DOHH2 (cell line): ENCODE measurements around the gene GRB10.

Source experiments
- H3F3A ChIP-seq: fragments of 200-600 bp; sonication (generic), shearing (Covaris generic); 2 replicates; pipeline ENCODE4 v1.6.0; 2016; ENCODE audit warnings: antibody characterized with exemption, mild to moderate bottlenecking; ENCODE audit not compliant: control insufficient read depth, insufficient read depth
- H3K27ac ChIP-seq: fragments of 200-600 bp; sonication (generic); 2 replicates; pipeline ENCODE4 v1.5.1; 2014; ENCODE audit warnings: low read depth, mild to moderate bottlenecking, low read length, moderate library complexity
- H3K27me3 ChIP-seq: fragments of 200-600 bp; sonication (generic); 2 replicates; pipeline ENCODE4 v1.6.1; 2014; ENCODE audit warnings: mild to moderate bottlenecking, low read length, mixed read lengths; ENCODE audit not compliant: control insufficient read depth
- H3K36me3 ChIP-seq: fragments of 200-600 bp; sonication (generic); 2 replicates; pipeline ENCODE4 v1.6.1; 2014; ENCODE audit warnings: mild to moderate bottlenecking, low read length, moderate library complexity, mixed read lengths; ENCODE audit not compliant: control insufficient read depth
- H3K4me1 ChIP-seq: fragments of 200-600 bp; sonication (generic); 2 replicates; pipeline ENCODE4 v1.6.1; 2014; ENCODE audit warnings: mild to moderate bottlenecking, low read length, mixed read lengths; ENCODE audit not compliant: control insufficient read depth
- H3K4me2 ChIP-seq: fragments of 200-600 bp; sonication (generic); 2 replicates; pipeline ENCODE4 v1.6.0; 2014; ENCODE audit warnings: mild to moderate bottlenecking, low read length, moderate library complexity
- H3K4me3 ChIP-seq: fragments of 200-600 bp; sonication (generic); 2 replicates; pipeline ENCODE4 v1.5.1; 2014; ENCODE audit warnings: mild to moderate bottlenecking, low read length, mixed read lengths
- H3K79me2 ChIP-seq: fragments of 200-600 bp; sonication (generic); 2 replicates; pipeline ENCODE4 v1.6.1; 2014; ENCODE audit warnings: mild to moderate bottlenecking, low read length, mixed read lengths; ENCODE audit not compliant: control insufficient read depth
- H3K9me2 ChIP-seq: fragments of 200-600 bp; sonication (generic); replicated peaks from 2 replicates; pipeline ENCODE4 v1.6.1; 2014; ENCODE audit warnings: mild to moderate bottlenecking, low read length, mixed read lengths; ENCODE audit not compliant: control insufficient read depth
- H3K9me3 ChIP-seq: fragments of 200-600 bp; sonication (generic); 2 replicates; pipeline ENCODE4 v1.6.1; 2014; ENCODE audit warnings: antibody characterized with exemption, low read length, mixed read lengths; ENCODE audit not compliant: control insufficient read depth, insufficient read depth
- H4K20me1 ChIP-seq: fragments of 200-600 bp; sonication (generic); 2 replicates; pipeline ENCODE4 v1.6.0; 2014; ENCODE audit warnings: low read depth, mild to moderate bottlenecking, antibody characterized with exemption, low read length, moderate library complexity; ENCODE audit not compliant: control insufficient read depth, insufficient read depth
- CTCF ChIP-seq: fragments of 200-600 bp; sonication (generic); IDR thresholded peaks from one replicate; pipeline ENCODE4 v1.5.1; 2014; ENCODE audit warnings: antibody characterized with exemption, mild to moderate bottlenecking, low read depth, low read length; ENCODE audit not compliant: poor library complexity, severe bottlenecking
- EZH2phosphoT487 ChIP-seq: fragments of 200-600 bp; sonication (generic); IDR thresholded peaks from 2 replicates; pipeline ENCODE4 v1.6.1; 2017; ENCODE audit warnings: borderline replicate concordance, mild to moderate bottlenecking, antibody characterized with exemption, low read length, moderate library complexity, mixed read lengths

GRB10 gene

DNA sequence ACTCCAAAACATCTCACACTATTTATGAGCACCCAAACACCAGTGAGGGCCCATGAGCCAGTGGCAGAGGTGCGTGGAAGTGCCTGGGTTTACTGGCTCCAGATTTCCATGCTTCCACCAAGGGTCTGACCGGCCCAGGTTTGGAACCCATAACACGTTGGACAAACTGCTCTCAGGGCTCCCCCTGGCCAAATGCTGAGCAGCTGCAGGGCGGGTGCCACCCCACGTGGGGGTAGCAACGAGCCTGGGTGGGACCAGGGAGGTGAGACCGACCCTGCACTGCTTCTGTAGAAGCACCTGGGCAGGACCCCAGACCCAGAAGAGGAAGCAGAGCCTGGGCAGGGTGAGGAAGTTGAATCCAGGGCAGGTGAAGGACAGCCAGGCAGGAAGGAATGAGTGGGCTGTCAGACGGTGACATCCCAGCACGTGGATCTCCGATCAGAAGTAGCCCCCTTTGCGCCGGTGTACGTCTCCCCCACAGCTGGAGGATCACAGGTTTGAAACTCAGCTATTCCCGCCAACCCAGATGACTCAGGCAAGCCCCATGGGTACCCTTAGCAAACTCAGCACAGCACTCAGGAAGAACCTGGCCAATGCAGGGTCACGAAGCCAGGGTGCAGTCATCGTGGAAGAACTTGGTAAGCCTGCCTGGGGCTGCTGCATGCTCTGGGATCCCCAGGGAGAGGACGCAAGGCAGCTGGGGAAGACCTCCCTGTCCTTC is 117.1 kb downstream of the GRB10 start:
- Histone ChIP-seq H4K20me1 (no peaks in the 10 kb centered on the region), H3K4me2 (no peak overlapping the region), H3K9me3 (no peaks in the 10 kb centered on the region), H3K27me3 (peaks cover 72% of the 10 kb centered on the region), H3K27ac (no peak overlapping the region), H3K4me3 (no peak overlapping the region), H3F3A (no peaks in the 10 kb centered on the region), H3K4me1 (peaks cover 2% of the 10 kb centered on the region), H3K36me3 (no peaks in the 10 kb centered on the region), H3K9me2 (no peaks in the 10 kb centered on the region), H3K79me2 (no peaks in the 10 kb centered on the region)
- TF ChIP-seq CTCF = peak; percentile 43
- TF ChIP-seq EZH2phosphoT487 = no peak

DNA sequence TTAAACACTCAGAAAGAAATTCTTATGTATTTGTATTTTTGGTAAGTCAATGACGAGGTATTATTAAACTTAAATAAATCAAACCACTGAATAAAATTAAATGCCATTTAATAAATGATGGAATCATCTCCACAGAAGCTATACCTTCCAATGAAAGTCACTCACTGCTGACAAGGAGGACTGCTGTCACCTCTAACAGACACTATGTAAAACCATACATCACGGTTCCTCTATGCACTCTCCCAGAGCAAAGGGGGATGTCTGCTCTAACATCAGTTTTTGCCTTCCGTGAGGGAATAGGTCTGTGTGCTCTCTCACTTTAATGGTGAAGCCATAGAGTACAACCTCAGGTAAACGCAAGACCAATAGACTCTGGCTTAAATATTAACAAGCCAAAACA is 117.8 kb downstream of the GRB10 start:
- Histone ChIP-seq H3K4me2 (no peak overlapping the region), H3K27me3 (peaks cover 78% of the 10 kb centered on the region), H3K9me2 (no peaks in the 10 kb centered on the region), H3K4me1 (peaks cover 9% of the 10 kb centered on the region), H3K79me2 (no peaks in the 10 kb centered on the region), H3K9me3 (no peaks in the 10 kb centered on the region), H3K4me3 (no peak overlapping the region), H3K36me3 (no peaks in the 10 kb centered on the region), H3F3A (no peaks in the 10 kb centered on the region), H3K27ac (no peak overlapping the region), H4K20me1 (no peaks in the 10 kb centered on the region)
- no peak for TF ChIP-seq EZH2phosphoT487
- TF ChIP-seq CTCF = no peak

DNA sequence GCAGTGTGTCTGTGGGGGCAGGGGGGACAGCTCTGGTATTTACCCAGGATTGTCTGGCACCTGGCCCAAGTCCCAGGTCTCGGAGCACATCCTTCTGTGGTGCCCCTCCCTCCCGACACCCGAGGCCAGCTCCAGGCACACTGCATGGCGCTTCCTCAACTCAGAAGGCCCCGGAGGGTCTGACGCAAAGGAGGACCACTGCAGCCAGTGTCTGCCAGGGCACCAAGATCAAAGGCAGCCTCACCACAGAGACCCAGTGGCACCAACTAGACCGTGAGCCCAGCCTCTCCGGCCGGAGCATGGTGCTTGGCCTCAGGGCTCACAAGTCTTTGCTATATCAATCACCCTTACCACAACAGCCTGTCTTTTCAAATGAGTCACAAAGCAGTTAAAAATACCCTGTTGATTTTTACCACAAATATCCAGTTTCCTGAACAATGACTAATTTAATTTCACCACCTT is 118.2 kb downstream of the GRB10 start:
- H3K4me3 ChIP-seq = no peak overlapping the region
- no peak overlapping the region for H3K27ac ChIP-seq

More for the DNA sequence above, 118.2 kb downstream of the GRB10 start:
- Histone ChIP-seq H3K36me3 (no peaks in the 10 kb centered on the region), H3K27me3 (peaks cover 83% of the 10 kb centered on the region), H3K4me2 (no peak overlapping the region), H3K9me2 (no peaks in the 10 kb centered on the region), H3K79me2 (no peaks in the 10 kb centered on the region), H4K20me1 (no peaks in the 10 kb centered on the region), H3K4me1 (peaks cover 10% of the 10 kb centered on the region), H3K9me3 (no peaks in the 10 kb centered on the region), H3F3A (no peaks in the 10 kb centered on the region)
- TF ChIP-seq EZH2phosphoT487 (no peak), CTCF (no peak)
